Chondrocyte (in vitro differentiated cells): ENCODE data around the gene ANKRD16. TPM values are rescaled to one million over a fixed set of nuclear protein-coding genes. Genes with fewer than 3 reads are reported as not detected.
A peak's percentile ranks its signal among the peaks of the same experiment; 100 is the strongest.

Experiments used
- DNase-seq: peaks from one replicate; pipeline ENCODE4 v3.0.0; 2021; ENCODE audit warnings: mixed read lengths, low spot score
- H3K27ac Mint-ChIP-seq: one replicate; pipeline ENCODE4 v1.8.0; 2021; ENCODE audit warnings: mild to moderate bottlenecking, moderate library complexity, mixed read lengths; ENCODE audit not compliant: unreplicated experiment
- H3K27me3 Mint-ChIP-seq: 2 replicates; pipeline ENCODE4 v1.8.0; 2021; ENCODE audit warnings: low read depth, mixed read lengths
- H3K36me3 Mint-ChIP-seq: 2 replicates; pipeline ENCODE4 v1.8.0; 2021; ENCODE audit warnings: low read depth, mixed read lengths
- H3K4me1 Mint-ChIP-seq: 2 replicates; pipeline ENCODE4 v1.8.0; 2021; ENCODE audit warnings: low read depth, mild to moderate bottlenecking, mixed read lengths
- H3K4me3 Mint-ChIP-seq: one replicate; pipeline ENCODE4 v1.8.0; 2021; ENCODE audit warnings: mild to moderate bottlenecking, moderate library complexity, mixed read lengths; ENCODE audit not compliant: unreplicated experiment
- H3K9me3 Mint-ChIP-seq: 2 replicates; pipeline ENCODE4 v1.8.0; 2021; ENCODE audit warnings: low read depth, mixed read lengths
- CTCF ChIP-seq: fragments of 200-600 bp; sonication (generic); IDR thresholded peaks from 2 replicates; pipeline ENCODE4 v1.5.0; 2021; ENCODE audit warnings: antibody characterized with exemption, mild to moderate bottlenecking, moderate library complexity
- total RNA-seq: library from RNA; stranded (reverse); gene quantifications from 3 replicates; pipeline ENCODE4 v1.2.1, GENCODE V29; 2021

The ANKRD16 gene
- total RNA-seq, 1 donor from 2014 or later, result 5.8 TPM

- Mint-ChIP-seq H3K9me3 (no peaks in the 10 kb centered on the region), H3K27ac (no peak overlapping the region), H3K27me3 (no peaks in the 10 kb centered on the region), H3K36me3 (no peaks in the 10 kb centered on the region), H3K4me1 (peaks cover 9% of the 10 kb centered on the region), H3K4me3 (no peak overlapping the region)
- no peak for TF ChIP-seq CTCF
- DNase-seq, result no peak
These were observed 72.2 kb downstream of the ANKRD16 start for GRCh38 chr10:5817322-5818047.

DNA sequence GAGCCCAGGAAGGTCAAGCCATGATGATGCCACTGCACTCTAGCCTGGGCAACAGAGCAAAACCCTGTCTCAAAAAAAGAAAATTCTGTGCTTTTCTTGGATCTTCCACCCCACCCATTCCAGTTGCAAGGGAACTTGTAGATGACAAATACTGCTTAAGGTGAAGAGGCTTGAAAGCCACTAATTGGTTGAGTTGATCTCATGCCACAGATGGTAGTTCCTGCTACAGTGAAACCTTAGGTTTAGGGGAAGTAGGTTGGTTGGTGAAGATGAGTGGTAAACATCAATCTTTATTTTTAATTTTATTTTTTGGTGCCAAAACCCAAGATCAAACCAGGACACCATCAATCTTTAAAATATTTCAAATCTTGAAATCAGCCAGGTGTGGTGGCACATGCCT lies 73.5 kb downstream of the ANKRD16 start:
- Mint-ChIP-seq H3K4me1 (peaks cover 16% of the 10 kb centered on the region), H3K27ac (no peak overlapping the region), H3K4me3 (no peak overlapping the region), H3K9me3 (no peaks in the 10 kb centered on the region), H3K36me3 (no peaks in the 10 kb centered on the region), H3K27me3 (no peaks in the 10 kb centered on the region)
- no peak for DNase-seq
- no peak for TF ChIP-seq CTCF

DNA sequence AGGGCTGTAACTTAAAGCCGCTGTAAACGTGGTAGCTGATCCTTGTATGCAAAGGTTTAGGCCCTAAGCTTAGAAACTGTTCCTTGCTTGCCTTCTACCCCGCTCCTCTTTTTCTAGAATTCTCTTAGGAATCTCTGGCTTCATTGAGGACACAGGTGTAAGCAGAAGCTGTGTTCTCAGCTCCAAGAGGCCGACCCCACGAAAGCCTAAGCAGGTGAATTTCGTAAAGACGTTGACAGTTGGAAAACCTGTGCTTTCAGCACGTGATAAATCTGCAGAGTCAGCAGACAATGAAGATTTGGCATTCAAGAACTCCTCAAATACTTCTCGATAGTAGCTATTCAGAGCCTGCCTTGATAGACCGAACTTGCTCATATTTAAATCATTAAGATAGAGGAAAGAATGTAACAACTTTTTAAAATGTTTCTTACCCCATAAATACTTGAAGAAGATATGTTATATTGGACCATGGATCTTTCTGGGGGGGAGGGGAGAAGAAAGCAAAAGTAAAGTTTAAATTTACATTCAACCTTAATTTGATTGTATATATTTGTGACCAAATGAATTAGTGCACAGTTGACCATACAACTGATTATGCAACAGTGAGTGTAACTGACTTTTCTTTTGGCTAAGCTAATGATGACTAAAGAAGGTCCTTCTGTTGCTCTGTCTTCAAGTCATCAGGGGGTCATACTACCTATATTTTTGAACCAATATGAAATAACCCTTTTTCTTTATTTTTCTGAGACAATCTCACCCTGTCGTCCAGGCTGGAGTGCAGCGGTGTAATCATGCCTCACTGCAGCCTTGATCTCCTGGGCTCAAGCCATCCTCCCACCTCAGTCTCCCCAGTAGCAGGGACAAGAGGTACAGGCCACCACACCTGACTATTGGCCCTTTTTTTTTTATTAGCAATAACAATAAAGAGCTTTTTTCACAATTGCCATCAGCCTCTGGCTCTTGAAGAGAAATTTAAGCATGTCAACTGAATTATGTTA lies 75.3 kb downstream of the ANKRD16 start:
- no peaks in the 10 kb centered on the region for H3K27me3 Mint-ChIP-seq
- H3K27ac Mint-ChIP-seq, result peak overlapping the region; percentile 93
- H3K9me3 Mint-ChIP-seq, result no peaks in the 10 kb centered on the region
- TF ChIP-seq CTCF, result no peak
- H3K4me1 Mint-ChIP-seq, result peaks cover 34% of the 10 kb centered on the region
- no peak for DNase-seq
- no peaks in the 10 kb centered on the region for H3K36me3 Mint-ChIP-seq
- H3K4me3 Mint-ChIP-seq, result peak overlapping the region; percentile 90

GRCh38 chr10:5813341-5814109 lies 76.2 kb downstream of the ANKRD16 start, which contains the start of gene GDI2:
Gene GDI2 (minus strand): TSS chr10:5813434. CDS start chr10:5813258, 176 bp downstream.
- Mint-ChIP-seq H3K27ac (peak within 1 kb of the TSS; percentile 95), H3K4me3 (peak within 1 kb of the TSS; percentile 90), H3K4me1 (peaks cover 42% of the 10 kb centered on the region), H3K36me3 (no peaks in the 10 kb centered on the region), H3K27me3 (no peaks in the 10 kb centered on the region), H3K9me3 (no peaks in the 10 kb centered on the region)
- peak; percentile 97 for DNase-seq
- TF ChIP-seq CTCF, result no peak

DNA sequence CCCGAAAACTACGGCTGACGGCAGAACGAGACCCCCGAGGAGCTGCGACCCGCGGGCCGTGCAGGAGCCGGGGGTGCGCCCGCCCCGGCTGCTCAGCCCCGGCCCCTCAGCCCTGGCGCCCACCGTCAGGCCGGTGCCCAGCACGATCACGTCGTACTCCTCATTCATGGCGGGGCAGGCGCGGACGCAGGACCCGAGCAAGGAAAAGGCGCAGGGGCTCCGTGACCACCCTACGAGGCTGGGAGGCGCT lies 76.7 kb downstream of the ANKRD16 start:
- Mint-ChIP-seq H3K36me3 (no peaks in the 10 kb centered on the region), H3K9me3 (no peaks in the 10 kb centered on the region), H3K27me3 (no peaks in the 10 kb centered on the region), H3K4me3 (peak overlapping the region; percentile 90), H3K27ac (peak overlapping the region; percentile 95), H3K4me1 (peaks cover 44% of the 10 kb centered on the region)
- DNase-seq, result no peak
- peak; percentile 26 for TF ChIP-seq CTCF
